Measurements from ENCODE around the gene MCM6. TPM values are rescaled to one million over a fixed set of nuclear protein-coding genes. Genes with fewer than 3 reads are reported as not detected.

The MCM6 gene
- total RNA-seq, 1 experiment from 2014 or later: 113 TPM

DNA sequence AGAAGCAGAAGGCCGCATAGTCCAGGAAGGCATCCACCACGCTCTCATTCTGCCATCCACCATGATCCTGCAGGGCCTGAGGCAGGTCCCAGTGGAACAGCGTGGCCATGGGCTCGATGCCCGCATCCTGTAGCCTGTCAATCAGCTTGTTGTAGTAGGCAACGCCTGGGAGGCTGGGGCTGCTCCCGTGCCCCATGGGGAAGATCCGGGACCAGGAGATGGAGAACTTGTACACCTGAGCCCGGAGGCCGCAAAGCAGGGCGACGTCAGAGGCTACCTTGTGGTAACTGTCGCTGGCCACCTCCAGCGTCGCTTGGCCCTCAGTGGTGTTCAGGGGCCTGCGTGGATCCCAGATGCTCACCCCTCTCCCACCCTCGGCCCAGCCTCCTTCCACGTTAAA lies 58.8 kb downstream of the MCM6 start:
- no peak overlapping the region for H3K4ac ChIP-seq (ENCODE audit: low read depth, low read length)
- no peak for DNase-seq
- no peak overlapping the region for H4K5ac ChIP-seq (ENCODE audit: insufficient read length, low read depth, low read length)
- no peak overlapping the region for H2BK5ac ChIP-seq (ENCODE audit: insufficient read length, low read length)
- no peaks in the 10 kb centered on the region for H3K36me3 Mint-ChIP-seq (ENCODE audit: insufficient read depth in 1 of 3, low read depth in 3 of 3)
- no peaks in the 10 kb centered on the region for H3K4me1 ChIP-seq (ENCODE audit: insufficient read depth, low read length)
- no peaks in the 10 kb centered on the region for H3K9me3 ChIP-seq (ENCODE audit: control insufficient read depth, low read depth, low read length)
- H2AFZ ChIP-seq (ENCODE audit: low read length): no peak overlapping the region
- no CpG with 5 or more reads among the region's 18 CpGs for WGBS (ENCODE audit: extremely low coverage, insufficient read length, low lambda C conversion rate)
- no peak overlapping the region for H3K27ac ChIP-seq (ENCODE audit: insufficient read length, low read depth, low read length)
- H3K27ac Mint-ChIP-seq: no peak overlapping the region
- H3K56ac ChIP-seq (ENCODE audit: insufficient read length, low read depth, low read length): no peak overlapping the region
- H3K9me3 Mint-ChIP-seq: peaks cover 3% of the 10 kb centered on the region in 2 experiments; a peak in 1 of 5 replicates
- H3K27me3 Mint-ChIP-seq (ENCODE audit: low read depth): peaks cover 2% of the 10 kb centered on the region; the same call in 1 of the 2 replicates
- no peak overlapping the region for H3K14ac ChIP-seq (ENCODE audit: insufficient read depth, low read length)
- no peaks in the 10 kb centered on the region for H3K23me2 ChIP-seq (ENCODE audit: insufficient read length, low read depth, low read length, poor library complexity, severe bottlenecking)
- H2BK120ac ChIP-seq (ENCODE audit: low read depth, low read length, poor library complexity, severe bottlenecking): no peak overlapping the region
- no peak overlapping the region for H2BK20ac ChIP-seq (ENCODE audit: low read depth, low read length, poor library complexity, severe bottlenecking)
- H2BK12ac ChIP-seq (ENCODE audit: insufficient read length, low read depth, low read length): no peak overlapping the region
- no peak overlapping the region for H4K91ac ChIP-seq (ENCODE audit: insufficient read length, low read depth, low read length)
- H3K27me3 ChIP-seq (ENCODE audit: insufficient read depth, low read length): no peaks in the 10 kb centered on the region
- H2AK5ac ChIP-seq (ENCODE audit: insufficient read length, low read length): no peak overlapping the region
- no peak overlapping the region for H3K23ac ChIP-seq (ENCODE audit: insufficient read length, low read depth, low read length)
- H2BK15ac ChIP-seq (ENCODE audit: low read depth, low read length): no peak overlapping the region
- no peak overlapping the region for H3K9ac ChIP-seq (ENCODE audit: extremely low read depth, insufficient read length, low read length)
- TF ChIP-seq, protein P1, sequence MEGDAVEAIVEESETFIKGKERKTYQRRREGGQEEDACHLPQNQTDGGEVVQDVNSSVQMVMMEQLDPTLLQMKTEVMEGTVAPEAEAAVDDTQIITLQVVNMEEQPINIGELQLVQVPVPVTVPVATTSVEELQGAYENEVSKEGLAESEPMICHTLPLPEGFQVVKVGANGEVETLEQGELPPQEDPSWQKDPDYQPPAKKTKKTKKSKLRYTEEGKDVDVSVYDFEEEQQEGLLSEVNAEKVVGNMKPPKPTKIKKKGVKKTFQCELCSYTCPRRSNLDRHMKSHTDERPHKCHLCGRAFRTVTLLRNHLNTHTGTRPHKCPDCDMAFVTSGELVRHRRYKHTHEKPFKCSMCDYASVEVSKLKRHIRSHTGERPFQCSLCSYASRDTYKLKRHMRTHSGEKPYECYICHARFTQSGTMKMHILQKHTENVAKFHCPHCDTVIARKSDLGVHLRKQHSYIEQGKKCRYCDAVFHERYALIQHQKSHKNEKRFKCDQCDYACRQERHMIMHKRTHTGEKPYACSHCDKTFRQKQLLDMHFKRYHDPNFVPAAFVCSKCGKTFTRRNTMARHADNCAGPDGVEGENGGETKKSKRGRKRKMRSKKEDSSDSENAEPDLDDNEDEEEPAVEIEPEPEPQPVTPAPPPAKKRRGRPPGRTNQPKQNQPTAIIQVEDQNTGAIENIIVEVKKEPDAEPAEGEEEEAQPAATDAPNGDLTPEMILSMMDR (conservative IDR thresholded peaks at IDR 0.05): no peak
- no peaks in the 10 kb centered on the region for H3K79me2 ChIP-seq (ENCODE audit: insufficient read depth, low read length)
- no peak overlapping the region for H3K4me2 ChIP-seq (ENCODE audit: insufficient read depth, insufficient read length, low read length)
- H4K8ac ChIP-seq (replicated peaks; ENCODE audit: insufficient read length, low read depth, low read length): no peak overlapping the region
- no peaks in the 10 kb centered on the region for H3K79me1 ChIP-seq (ENCODE audit: insufficient read depth, low read depth, low read length, poor library complexity, severe bottlenecking)
- no peaks in the 10 kb centered on the region for H4K20me1 ChIP-seq (ENCODE audit: control insufficient read depth, insufficient read depth, insufficient read length)
- no peak overlapping the region for H3K18ac ChIP-seq (ENCODE audit: insufficient read length, low read depth, low read length)
- no peak overlapping the region for H3K4me3 Mint-ChIP-seq
- H3T11ph ChIP-seq (ENCODE audit: low read length): no peak overlapping the region
- no peaks in the 10 kb centered on the region for H3K4me1 Mint-ChIP-seq

Measured in H9 (cell line).